Epithelial cell of proximal tubule (primary cell): Measurements from ENCODE around the gene LAMP5. TPM values are rescaled to one million over a fixed set of nuclear protein-coding genes. Genes with fewer than 3 reads are reported as not detected.

Experiments
- DNase-seq: peaks from one replicate; pipeline ENCODE4 v3.0.0-alpha.2; 2011; ENCODE audit warnings: low read depth
- H3K4me3 ChIP-seq: 2 replicates; pipeline ENCODE4 v1.5.1; 2011; ENCODE audit warnings: low read depth, mild to moderate bottlenecking, low read length
- total RNA-seq: library from RNA; depleted of rRNA; stranded (reverse); fragments of >200 nt; gene quantifications from 2 replicates; pipeline ENCODE4 v1.2.3, GENCODE V29; 2015
- TF ChIP-seq, protein P1 (sequence below): conservative IDR thresholded peaks from 2 replicates; pipeline ENCODE4 v1.5.1; 2012; ENCODE audit warnings: low read depth, mild to moderate bottlenecking, low read length

The LAMP5 gene
- total RNA-seq, 1 donor from 2014 or later, result 0.06 TPM

- DNase-seq, result no peak
- H3K4me3 ChIP-seq, result no peak overlapping the region
- TF ChIP-seq, protein P1, sequence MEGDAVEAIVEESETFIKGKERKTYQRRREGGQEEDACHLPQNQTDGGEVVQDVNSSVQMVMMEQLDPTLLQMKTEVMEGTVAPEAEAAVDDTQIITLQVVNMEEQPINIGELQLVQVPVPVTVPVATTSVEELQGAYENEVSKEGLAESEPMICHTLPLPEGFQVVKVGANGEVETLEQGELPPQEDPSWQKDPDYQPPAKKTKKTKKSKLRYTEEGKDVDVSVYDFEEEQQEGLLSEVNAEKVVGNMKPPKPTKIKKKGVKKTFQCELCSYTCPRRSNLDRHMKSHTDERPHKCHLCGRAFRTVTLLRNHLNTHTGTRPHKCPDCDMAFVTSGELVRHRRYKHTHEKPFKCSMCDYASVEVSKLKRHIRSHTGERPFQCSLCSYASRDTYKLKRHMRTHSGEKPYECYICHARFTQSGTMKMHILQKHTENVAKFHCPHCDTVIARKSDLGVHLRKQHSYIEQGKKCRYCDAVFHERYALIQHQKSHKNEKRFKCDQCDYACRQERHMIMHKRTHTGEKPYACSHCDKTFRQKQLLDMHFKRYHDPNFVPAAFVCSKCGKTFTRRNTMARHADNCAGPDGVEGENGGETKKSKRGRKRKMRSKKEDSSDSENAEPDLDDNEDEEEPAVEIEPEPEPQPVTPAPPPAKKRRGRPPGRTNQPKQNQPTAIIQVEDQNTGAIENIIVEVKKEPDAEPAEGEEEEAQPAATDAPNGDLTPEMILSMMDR, result no peak
Measured at GRCh38 chr20:9498322-9498721, 16.1 kb upstream of the LAMP5 start.

- TF ChIP-seq, protein P1, result no peak
- DNase-seq, result no peak
Measured at GRCh38 chr20:9499126-9499899, 15.1 kb upstream of the LAMP5 start.

GRCh38 chr20:9500121-9500520 is 14.3 kb upstream of the LAMP5 start:
- no peak overlapping the region for H3K4me3 ChIP-seq
- no peak for DNase-seq
- TF ChIP-seq, protein P1, result no peak

More at GRCh38 chr20:9499126-9499899, 15.1 kb upstream of the LAMP5 start:
- H3K4me3 ChIP-seq, result no peak overlapping the region

GRCh38 chr20:9501473-9501872 is 12.9 kb upstream of the LAMP5 start:
- TF ChIP-seq, protein P1, result no peak
- no peak for DNase-seq
- H3K4me3 ChIP-seq, result no peak overlapping the region

- H3K4me3 ChIP-seq, result no peak overlapping the region
- DNase-seq, result no peak
- TF ChIP-seq, protein P1, result no peak
Measured at GRCh38 chr20:9503526-9504245, 10.7 kb upstream of the LAMP5 start.

DNA sequence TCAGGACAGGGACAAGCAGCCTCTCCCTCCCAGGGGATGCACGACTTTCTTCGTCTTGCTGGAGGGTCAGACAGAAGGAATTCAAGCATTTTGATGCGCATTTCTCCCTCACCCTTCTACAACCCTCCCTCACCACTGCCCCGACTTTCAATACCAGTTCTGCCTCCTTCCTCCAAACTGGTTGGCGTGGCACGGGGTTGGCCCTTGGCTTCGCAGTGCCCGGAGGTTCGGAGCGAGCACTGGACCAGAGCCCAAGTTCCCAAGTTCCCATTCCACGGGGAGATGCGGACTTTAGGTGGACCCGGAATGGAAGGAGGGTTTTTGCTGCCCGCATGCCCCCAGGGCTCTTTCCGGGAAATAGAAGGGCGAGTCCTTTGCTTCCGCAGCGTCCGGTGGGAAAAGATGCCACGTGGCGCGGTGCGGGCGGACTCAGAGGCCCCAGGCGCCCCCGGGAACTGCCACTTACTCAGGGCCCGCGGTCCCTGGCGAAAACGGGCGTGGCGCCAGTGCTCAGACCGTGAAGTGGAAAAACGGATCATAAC is 8.0 kb upstream of the LAMP5 start:
- TF ChIP-seq, protein P1, result no peak
- H3K4me3 ChIP-seq, result no peak overlapping the region
- DNase-seq, result no peak
